Parathyroid adenoma (tissue), 2 donors: ENCODE data around the gene KLK3.
A peak's percentile ranks its signal among the peaks of the same experiment; 100 is the strongest.

ENCODE experiments used
- H2AFZ ChIP-seq: fragments of 300-600 bp; sonication (generic); one replicate; pipeline ENCODE4 v1.7.0; 2017; ENCODE audit warnings: antibody characterized with exemption, mild to moderate bottlenecking
- H3K27ac ChIP-seq: fragments of 300-600 bp; sonication (generic); one replicate; pipeline ENCODE4 v1.7.0; 2017
- H3K27me3 ChIP-seq: fragments of 300-600 bp; sonication (generic); one replicate; pipeline ENCODE4 v1.7.0; 2017; ENCODE audit warnings: low read length; ENCODE audit not compliant: control insufficient read depth, insufficient read depth
- H3K36me3 ChIP-seq: fragments of 300-600 bp; sonication (generic); one replicate; pipeline ENCODE4 v1.7.0; 2017; ENCODE audit warnings: low read length; ENCODE audit not compliant: control insufficient read depth, insufficient read depth
- H3K4me1 ChIP-seq: fragments of 300-600 bp; sonication (generic); one replicate; pipeline ENCODE4 v1.7.0; 2017; ENCODE audit warnings: control low read depth
- H3K4me2 ChIP-seq: fragments of 300-600 bp; sonication (generic); one replicate; pipeline ENCODE4 v1.7.0; 2017; ENCODE audit warnings: low read length
- H3K4me3 ChIP-seq: fragments of 300-600 bp; sonication (generic); one replicate; pipeline ENCODE4 v1.7.0; 2017; ENCODE audit warnings: low read depth, low read length
- H3K79me2 ChIP-seq: fragments of 300-600 bp; sonication (generic); one replicate; pipeline ENCODE4 v1.7.0; 2017; ENCODE audit warnings: control low read depth
- H3K9ac ChIP-seq: fragments of 300-600 bp; sonication (generic); one replicate; pipeline ENCODE4 v1.7.0; 2017; ENCODE audit warnings: mild to moderate bottlenecking
- H3K9me3 ChIP-seq: fragments of 300-600 bp; sonication (generic); one replicate; pipeline ENCODE4 v1.7.0; 2017; ENCODE audit warnings: low read length; ENCODE audit not compliant: control insufficient read depth
- TF ChIP-seq, protein P1 (sequence below): fragments of 300-600 bp; sonication (generic); IDR thresholded peaks from one replicate; pipeline ENCODE4 v1.7.0; 2017; ENCODE audit warnings: antibody characterized with exemption, mild to moderate bottlenecking
- donor health status: primary hyperparathyroidism.

The KLK3 gene

DNA sequence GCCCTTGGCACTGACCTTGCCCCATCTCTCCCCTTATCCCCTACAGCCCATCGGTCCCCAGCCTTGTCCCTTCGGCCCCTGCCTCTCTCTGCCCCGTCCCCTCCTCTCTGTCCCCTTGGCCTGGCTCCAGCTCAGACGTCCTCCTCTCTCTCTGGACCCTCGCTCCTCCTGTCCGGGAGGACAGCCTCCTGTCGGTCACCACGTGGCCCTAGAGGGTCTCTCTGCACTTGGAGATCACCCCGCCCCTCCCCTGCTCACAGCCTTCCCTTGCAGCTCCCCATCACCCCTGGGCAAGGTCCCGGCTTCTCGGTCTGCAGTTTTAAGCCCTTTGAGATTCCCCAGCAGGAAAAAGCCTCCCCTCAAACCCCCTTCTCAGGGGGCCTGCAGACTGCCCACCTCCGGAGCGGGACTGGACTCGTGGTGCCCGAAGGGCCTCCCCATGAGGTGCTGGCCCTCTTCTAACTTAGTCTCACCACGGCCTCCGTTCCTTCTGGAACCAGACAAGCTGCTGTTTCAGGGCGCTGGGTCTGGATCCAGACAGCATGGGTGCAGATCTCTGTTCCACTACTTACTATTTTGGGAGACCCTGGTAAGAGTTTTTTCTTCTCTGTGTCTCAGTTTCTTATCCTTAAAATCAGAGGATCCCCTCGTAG is 18.0 kb upstream of the KLK3 start:
- no peaks in the 10 kb centered on the region for H3K79me2 ChIP-seq
- H3K36me3 ChIP-seq = no peaks in the 10 kb centered on the region
- no peaks in the 10 kb centered on the region for H3K9me3 ChIP-seq
- TF ChIP-seq, protein P1, sequence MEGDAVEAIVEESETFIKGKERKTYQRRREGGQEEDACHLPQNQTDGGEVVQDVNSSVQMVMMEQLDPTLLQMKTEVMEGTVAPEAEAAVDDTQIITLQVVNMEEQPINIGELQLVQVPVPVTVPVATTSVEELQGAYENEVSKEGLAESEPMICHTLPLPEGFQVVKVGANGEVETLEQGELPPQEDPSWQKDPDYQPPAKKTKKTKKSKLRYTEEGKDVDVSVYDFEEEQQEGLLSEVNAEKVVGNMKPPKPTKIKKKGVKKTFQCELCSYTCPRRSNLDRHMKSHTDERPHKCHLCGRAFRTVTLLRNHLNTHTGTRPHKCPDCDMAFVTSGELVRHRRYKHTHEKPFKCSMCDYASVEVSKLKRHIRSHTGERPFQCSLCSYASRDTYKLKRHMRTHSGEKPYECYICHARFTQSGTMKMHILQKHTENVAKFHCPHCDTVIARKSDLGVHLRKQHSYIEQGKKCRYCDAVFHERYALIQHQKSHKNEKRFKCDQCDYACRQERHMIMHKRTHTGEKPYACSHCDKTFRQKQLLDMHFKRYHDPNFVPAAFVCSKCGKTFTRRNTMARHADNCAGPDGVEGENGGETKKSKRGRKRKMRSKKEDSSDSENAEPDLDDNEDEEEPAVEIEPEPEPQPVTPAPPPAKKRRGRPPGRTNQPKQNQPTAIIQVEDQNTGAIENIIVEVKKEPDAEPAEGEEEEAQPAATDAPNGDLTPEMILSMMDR = no peak
- H3K4me3 ChIP-seq = peak overlapping the region; percentile 61
- peak overlapping the region; percentile 61 for H3K4me2 ChIP-seq
- no peak overlapping the region for H3K27ac ChIP-seq
- peak overlapping the region; percentile 65 for H2AFZ ChIP-seq
- H3K4me1 ChIP-seq = no peaks in the 10 kb centered on the region
- H3K27me3 ChIP-seq = no peaks in the 10 kb centered on the region
- H3K9ac ChIP-seq = no peak overlapping the region

DNA sequence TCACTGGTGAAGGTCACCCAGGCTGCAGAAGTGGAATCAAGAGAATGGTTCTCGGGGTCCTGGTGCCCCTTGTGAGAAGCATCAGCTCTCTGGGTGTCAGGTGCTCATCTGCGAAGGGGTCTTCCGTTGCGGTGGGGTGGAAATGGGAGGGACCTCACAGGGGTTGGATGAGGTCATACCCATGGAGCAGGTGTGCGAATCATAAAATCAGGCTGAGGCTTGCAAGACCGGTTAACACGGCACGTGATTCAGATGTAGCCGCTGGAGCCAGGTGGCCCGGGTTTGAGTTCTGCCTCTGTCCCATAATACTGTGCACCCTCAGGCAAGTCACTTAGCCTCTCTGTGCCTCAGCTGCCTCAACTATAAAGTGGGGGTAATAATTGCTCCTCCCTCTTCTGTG is 17.4 kb upstream of the KLK3 start:
- H3K27me3 ChIP-seq = no peaks in the 10 kb centered on the region
- H3K9ac ChIP-seq = no peak overlapping the region
- no peaks in the 10 kb centered on the region for H3K9me3 ChIP-seq
- no peaks in the 10 kb centered on the region for H3K4me1 ChIP-seq
- H3K27ac ChIP-seq = no peak overlapping the region
- H3K36me3 ChIP-seq = no peaks in the 10 kb centered on the region
- no peak overlapping the region for H3K4me2 ChIP-seq
- H2AFZ ChIP-seq = no peak overlapping the region
- TF ChIP-seq, protein P1 = no peak
- no peak overlapping the region for H3K4me3 ChIP-seq
- no peaks in the 10 kb centered on the region for H3K79me2 ChIP-seq

GRCh38 chr19:50838239-50838638 is 16.5 kb upstream of the KLK3 start:
- Histone ChIP-seq H3K4me1 (no peaks in the 10 kb centered on the region), H2AFZ (no peak overlapping the region), H3K36me3 (no peaks in the 10 kb centered on the region), H3K27me3 (no peaks in the 10 kb centered on the region), H3K9me3 (no peaks in the 10 kb centered on the region), H3K4me2 (no peak overlapping the region), H3K4me3 (no peak overlapping the region), H3K9ac (no peak overlapping the region), H3K79me2 (no peaks in the 10 kb centered on the region), H3K27ac (no peak overlapping the region)
- TF ChIP-seq, protein P1 = no peak

- Histone ChIP-seq H3K9ac (no peak overlapping the region), H2AFZ (no peak overlapping the region), H3K27me3 (no peaks in the 10 kb centered on the region), H3K79me2 (no peaks in the 10 kb centered on the region), H3K4me2 (no peak overlapping the region), H3K4me1 (no peaks in the 10 kb centered on the region), H3K9me3 (no peaks in the 10 kb centered on the region), H3K36me3 (no peaks in the 10 kb centered on the region), H3K4me3 (no peak overlapping the region), H3K27ac (no peak overlapping the region)
- TF ChIP-seq, protein P1 = no peak
Measured at GRCh38 chr19:50839712-50840655, 14.7 kb upstream of the KLK3 start.
